PC-9 (cell line): ENCODE data around the gene TNFSF11. TPM values are rescaled to one million over a fixed set of nuclear protein-coding genes. Genes with fewer than 3 reads are reported as not detected.

Experiments used
- BruUV-seq: library from RNA; stranded (reverse); fragments of 400-500 nt; replicated peaks from 2 replicates; lab custom pipeline; 2021; lab: Mats Ljungman, UMichigan
- CTCF ChIA-PET: fragments of 300-600 bp; sonication (Branson Sonifier 250); formaldehyde crosslinking; loops from one replicate; lab custom pipeline; 2022; ENCODE audit warnings: antibody characterized with exemption; lab: Charles Lee
- POLR2A ChIA-PET: fragments of 300-600 bp; sonication (Branson Sonifier 250); formaldehyde crosslinking; loops from one replicate; lab custom pipeline; 2022; ENCODE audit warnings: antibody characterized with exemption; ENCODE audit not compliant: unreplicated experiment; lab: Charles Lee
- DNase-seq, 2 experiments: peaks; one replicate each; pipeline versions ENCODE4 v3.0.0 to v3.0.0-alpha.2; 2015 to 2022; ENCODE audit warnings: mixed read lengths in 1 of 2
- H2AFZ ChIP-seq: fragments of 200-600 bp; sonication (generic); 2 replicates; pipeline ENCODE4 v1.8.1; 2017; ENCODE audit warnings: antibody characterized with exemption
- H3F3A ChIP-seq: fragments of 200-600 bp; sonication (generic); 2 replicates; pipeline ENCODE4 v1.8.1; 2017; ENCODE audit warnings: antibody characterized with exemption, mild to moderate bottlenecking, low read depth; ENCODE audit not compliant: insufficient read depth
- H3K27ac ChIP-seq: fragments of 200-600 bp; sonication (generic); 2 replicates; pipeline ENCODE4 v1.6.1; 2016; ENCODE audit warnings: mixed run types
- H3K27me3 ChIP-seq: fragments of 200-600 bp; sonication (generic); 2 replicates; pipeline ENCODE4 v1.6.1; 2016; ENCODE audit warnings: low read depth, mixed run types; ENCODE audit not compliant: insufficient read depth
- H3K36me3 ChIP-seq: fragments of 200-600 bp; sonication (generic); 2 replicates; pipeline ENCODE4 v1.6.1; 2016; ENCODE audit warnings: low read depth, mixed run types
- H3K4me1 ChIP-seq: fragments of 200-600 bp; sonication (generic); replicated peaks from 2 replicates; pipeline ENCODE4 v1.6.1; 2016; ENCODE audit warnings: mixed run types; ENCODE audit not compliant: insufficient read depth
- H3K4me2 ChIP-seq: fragments of 200-600 bp; sonication (generic); 2 replicates; pipeline ENCODE4 v1.6.1; 2017; ENCODE audit warnings: mixed run types
- H3K4me3 ChIP-seq: fragments of 200-600 bp; sonication (generic); 2 replicates; pipeline ENCODE4 v1.6.1; 2016; ENCODE audit warnings: mixed run types
- H3K79me2 ChIP-seq: fragments of 200-600 bp; sonication (generic); 2 replicates; pipeline ENCODE4 v1.6.1; 2017; ENCODE audit warnings: low read depth, mixed run types
- H3K9me2 ChIP-seq: fragments of 200-600 bp; sonication (generic); 2 replicates; pipeline ENCODE4 v1.8.1; 2017; ENCODE audit warnings: mild to moderate bottlenecking; ENCODE audit not compliant: insufficient read depth
- H3K9me3 ChIP-seq: fragments of 200-600 bp; sonication (generic); 2 replicates; pipeline ENCODE4 v1.8.1; 2016; ENCODE audit warnings: low read depth; ENCODE audit not compliant: insufficient read depth
- H4K20me1 ChIP-seq: fragments of 200-600 bp; sonication (generic); 2 replicates; pipeline ENCODE4 v1.8.1; 2017; ENCODE audit not compliant: insufficient read depth
- EZH2 ChIP-seq: fragments of 200-600 bp; sonication (generic); IDR thresholded peaks from 2 replicates; pipeline ENCODE4 v1.8.0; 2017; ENCODE audit warnings: antibody characterized with exemption, low read depth
- intact Hi-C: fragments of 100-400 bp; cut with micrococcal nuclease; formaldehyde crosslinking; loops from one replicate; pipeline ENCODE4 v1.10.0; 2022; ENCODE audit not compliant: unreplicated experiment
- total RNA-seq: library from RNA; stranded (reverse); gene quantifications from 2 replicates; pipeline ENCODE4 v1.2.3, GENCODE V29; 2021
- TF ChIP-seq, protein P1 (sequence below): fragments of 200-600 bp; sonication (generic); conservative IDR thresholded peaks from 2 replicates; pipeline ENCODE4 v1.6.1; 2017; ENCODE audit warnings: mixed run types, antibody characterized with exemption, mild to moderate bottlenecking, moderate library complexity

TNFSF11 gene
- total RNA-seq, 1 experiment from 2014 or later, result not detected

DNA sequence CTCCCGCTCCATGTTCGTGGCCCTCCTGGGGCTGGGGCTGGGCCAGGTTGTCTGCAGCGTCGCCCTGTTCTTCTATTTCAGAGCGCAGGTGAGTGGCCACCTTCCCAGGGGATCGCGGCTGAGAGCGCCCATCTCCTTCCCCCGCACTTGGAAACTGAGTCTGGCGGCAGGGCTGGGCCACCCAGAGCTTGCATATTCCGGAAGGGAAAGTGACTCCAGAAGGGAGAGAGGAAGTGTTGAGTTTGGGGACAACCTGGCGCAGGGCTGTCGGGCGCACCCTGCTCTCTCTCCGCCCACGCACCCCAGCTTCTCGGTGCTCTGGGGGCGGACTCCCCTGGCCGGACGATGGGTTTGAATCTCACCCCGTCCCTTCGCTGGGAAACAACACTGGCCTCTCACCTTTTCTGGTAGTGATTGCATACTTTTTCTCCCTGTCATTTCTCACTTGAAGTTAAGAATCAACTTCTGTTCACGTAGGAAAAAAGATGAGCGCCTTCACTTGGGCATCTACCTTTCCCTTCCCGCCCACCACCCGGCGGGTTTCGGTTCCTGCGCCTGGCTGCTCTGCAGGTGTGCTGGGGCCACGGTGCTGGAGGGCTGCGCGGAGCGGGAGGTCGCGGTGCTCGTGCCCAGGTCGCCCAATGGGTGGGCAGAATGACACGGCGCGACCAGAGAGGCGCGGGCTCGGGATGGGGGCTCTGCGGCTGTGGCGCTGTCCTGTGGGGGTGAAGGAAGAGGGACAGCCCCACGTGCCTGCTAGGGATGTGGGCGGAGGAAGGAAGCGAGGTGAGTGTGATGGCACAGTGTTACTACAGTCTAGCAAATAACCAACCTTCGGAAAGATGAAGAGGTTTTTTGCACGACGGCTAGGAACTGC is 721 bp downstream of the TNFSF11 start:
- Histone ChIP-seq H3K9me3 (no peaks in the 10 kb centered on the region), H3K27me3 (peaks cover 17% of the 10 kb centered on the region; the same call in 1 of the 2 replicates), H3K4me2 (peak overlapping the region; percentile 69), H2AFZ (peak overlapping the region; percentile 74), H4K20me1 (no peaks in the 10 kb centered on the region), H3K9me2 (no peaks in the 10 kb centered on the region), H3K4me3 (peak overlapping the region; percentile 42; the same call in 1 of the 2 replicates), H3K27ac (no peak overlapping the region), H3F3A (no peaks in the 10 kb centered on the region), H3K4me1 (no peaks in the 10 kb centered on the region), H3K79me2 (no peaks in the 10 kb centered on the region), H3K36me3 (no peaks in the 10 kb centered on the region)
- POLR2A ChIA-PET, result no interaction called here
- DNase-seq, result peak in 1 of 2 experiments; percentile 3
- no peak for TF ChIP-seq EZH2
- TF ChIP-seq, protein P1, sequence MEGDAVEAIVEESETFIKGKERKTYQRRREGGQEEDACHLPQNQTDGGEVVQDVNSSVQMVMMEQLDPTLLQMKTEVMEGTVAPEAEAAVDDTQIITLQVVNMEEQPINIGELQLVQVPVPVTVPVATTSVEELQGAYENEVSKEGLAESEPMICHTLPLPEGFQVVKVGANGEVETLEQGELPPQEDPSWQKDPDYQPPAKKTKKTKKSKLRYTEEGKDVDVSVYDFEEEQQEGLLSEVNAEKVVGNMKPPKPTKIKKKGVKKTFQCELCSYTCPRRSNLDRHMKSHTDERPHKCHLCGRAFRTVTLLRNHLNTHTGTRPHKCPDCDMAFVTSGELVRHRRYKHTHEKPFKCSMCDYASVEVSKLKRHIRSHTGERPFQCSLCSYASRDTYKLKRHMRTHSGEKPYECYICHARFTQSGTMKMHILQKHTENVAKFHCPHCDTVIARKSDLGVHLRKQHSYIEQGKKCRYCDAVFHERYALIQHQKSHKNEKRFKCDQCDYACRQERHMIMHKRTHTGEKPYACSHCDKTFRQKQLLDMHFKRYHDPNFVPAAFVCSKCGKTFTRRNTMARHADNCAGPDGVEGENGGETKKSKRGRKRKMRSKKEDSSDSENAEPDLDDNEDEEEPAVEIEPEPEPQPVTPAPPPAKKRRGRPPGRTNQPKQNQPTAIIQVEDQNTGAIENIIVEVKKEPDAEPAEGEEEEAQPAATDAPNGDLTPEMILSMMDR, result no peak
- CTCF ChIA-PET, result no interaction called here
- no TSS peak for BruUV-seq
- intact Hi-C loops, result no loop called here

DNA sequence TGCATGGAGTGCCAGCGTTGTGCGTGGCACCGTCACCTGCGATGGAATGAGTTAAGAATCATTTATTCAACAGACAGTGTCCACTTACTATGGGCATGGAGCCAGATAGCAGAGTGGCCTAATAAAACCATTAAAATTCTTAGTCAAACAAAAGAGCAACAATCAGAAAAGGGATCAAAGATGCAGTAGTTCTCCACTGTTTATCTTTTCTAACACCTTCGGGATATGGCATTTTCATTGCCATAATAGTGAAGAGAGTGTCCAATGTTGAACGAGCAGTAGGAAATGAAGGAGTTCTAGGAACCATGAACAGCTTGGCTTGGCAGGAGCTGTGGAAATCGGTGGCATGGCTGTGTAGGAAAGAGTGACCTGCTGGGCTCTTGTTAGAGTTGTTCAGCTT is 2.0 kb downstream of the TNFSF11 start:
- H3K4me3 ChIP-seq, result no peak overlapping the region
- H4K20me1 ChIP-seq, result no peaks in the 10 kb centered on the region
- peaks cover 17% of the 10 kb centered on the region; the same call in 1 of the 2 replicates for H3K27me3 ChIP-seq
- H3K36me3 ChIP-seq, result no peaks in the 10 kb centered on the region
- H3F3A ChIP-seq, result no peaks in the 10 kb centered on the region
- CTCF ChIA-PET, result no interaction called here
- H3K27ac ChIP-seq, result no peak overlapping the region
- POLR2A ChIA-PET, result no interaction called here
- H3K4me1 ChIP-seq, result no peaks in the 10 kb centered on the region
- TF ChIP-seq, protein P1, result no peak
- TF ChIP-seq EZH2, result no peak
- no peaks in the 10 kb centered on the region for H3K9me2 ChIP-seq
- no TSS peak for BruUV-seq
- no peak overlapping the region for H3K4me2 ChIP-seq
- DNase-seq, result no peak
- no peaks in the 10 kb centered on the region for H3K79me2 ChIP-seq
- intact Hi-C loops, result no loop called here
- H3K9me3 ChIP-seq, result no peaks in the 10 kb centered on the region
- no peak overlapping the region for H2AFZ ChIP-seq

DNA sequence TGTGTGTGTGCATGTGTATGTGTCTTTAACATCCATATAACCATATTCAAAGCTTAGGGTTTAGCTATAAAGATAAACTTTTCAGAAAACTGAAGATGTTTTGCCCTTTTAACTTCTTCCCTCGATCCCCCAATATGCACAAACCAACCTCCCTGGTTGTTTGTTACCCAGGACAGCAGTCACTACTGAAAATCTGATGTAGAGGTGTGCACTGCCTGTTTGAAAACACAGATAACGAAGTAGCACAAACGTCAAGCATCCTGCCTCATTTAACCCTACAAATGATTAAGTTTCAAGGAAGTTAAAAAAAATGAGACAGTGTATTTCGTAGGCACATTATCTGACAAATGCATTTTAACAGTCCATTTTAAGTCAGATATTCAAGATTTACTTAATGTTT is 3.6 kb downstream of the TNFSF11 start:
- TF ChIP-seq, protein P1, result no peak
- DNase-seq, result no peak
- Histone ChIP-seq H3F3A (no peaks in the 10 kb centered on the region), H3K4me3 (no peak overlapping the region), H3K9me3 (no peaks in the 10 kb centered on the region), H3K79me2 (no peaks in the 10 kb centered on the region), H3K27me3 (peaks cover 17% of the 10 kb centered on the region; the same call in 1 of the 2 replicates), H3K9me2 (no peaks in the 10 kb centered on the region), H3K36me3 (no peaks in the 10 kb centered on the region), H3K4me2 (no peak overlapping the region), H2AFZ (no peak overlapping the region), H3K4me1 (no peaks in the 10 kb centered on the region), H4K20me1 (no peaks in the 10 kb centered on the region), H3K27ac (no peak overlapping the region)
- ChIA-PET CTCF (no interaction called here), POLR2A (no interaction called here)
- BruUV-seq, result no TSS peak
- intact Hi-C loops, result no loop called here
